PC-3 (cell line): ENCODE data around the gene CSF2. TPM values are rescaled to one million over a fixed set of nuclear protein-coding genes. Genes with fewer than 3 reads are reported as not detected.

Experiments
- ATAC-seq: fragments of 200-7000 bp; cut with Tn5 transposase; 2 replicates; pipeline ENCODE4 v1.9.1; 2020; ENCODE audit warnings: mild to moderate bottlenecking, moderate library complexity
- BruUV-seq: library from RNA; stranded (reverse); fragments of 400-500 nt; replicated peaks from 2 replicates; lab custom pipeline; 2021; lab: Mats Ljungman, UMichigan
- CTCF ChIA-PET: fragments of 300-600 bp; sonication (Branson Sonifier 250); formaldehyde crosslinking; loops from one replicate; lab custom pipeline; 2022; ENCODE audit warnings: antibody characterized with exemption; lab: Charles Lee
- POLR2A ChIA-PET: fragments of 300-600 bp; sonication (Branson Sonifier 250); formaldehyde crosslinking; loops from one replicate; lab custom pipeline; 2022; ENCODE audit warnings: antibody characterized with exemption; ENCODE audit not compliant: unreplicated experiment; lab: Charles Lee
- DNase-seq: peaks from one replicate; pipeline ENCODE4 v3.0.0-alpha.2; 2015
- H2AFZ ChIP-seq: fragments of 300-600 bp; sonication (generic); 2 replicates; pipeline ENCODE4 v1.6.0; 2016; ENCODE audit warnings: antibody characterized with exemption, low read length
- H3F3A ChIP-seq: fragments of 300-600 bp; sonication (generic); one replicate; pipeline ENCODE4 v1.6.0; 2017; ENCODE audit warnings: antibody characterized with exemption, low read length, control low read depth, mild to moderate bottlenecking; ENCODE audit not compliant: unreplicated experiment
- H3K27ac ChIP-seq: fragments of 300-600 bp; sonication (generic); 2 replicates; pipeline ENCODE4 v1.5.1; 2016; ENCODE audit warnings: mild to moderate bottlenecking, low read length
- H3K27me3 ChIP-seq: fragments of 300-600 bp; sonication (generic); 2 replicates; pipeline ENCODE4 v1.6.1; 2016; ENCODE audit warnings: low read length, mixed read lengths
- H3K36me3 ChIP-seq: fragments of 300-600 bp; sonication (generic); 2 replicates; pipeline ENCODE4 v1.6.1; 2016; ENCODE audit warnings: low read depth, mixed run types, low read length, mixed read lengths
- H3K4me1 ChIP-seq: fragments of 300-600 bp; sonication (generic); 2 replicates; pipeline ENCODE4 v1.5.1; 2016; ENCODE audit warnings: low read length; ENCODE audit not compliant: insufficient read depth
- H3K4me2 ChIP-seq: fragments of 300-600 bp; sonication (generic); 2 replicates; pipeline ENCODE4 v1.6.0; 2016; ENCODE audit warnings: low read length
- H3K4me3 ChIP-seq: fragments of 300-600 bp; sonication (generic); 2 replicates; pipeline ENCODE4 v1.5.1; 2016; ENCODE audit warnings: mild to moderate bottlenecking, low read length, mixed read lengths
- H3K79me2 ChIP-seq: fragments of 300-600 bp; sonication (generic); 2 replicates; pipeline ENCODE4 v1.6.1; 2017; ENCODE audit warnings: low read length, mixed read lengths
- H3K9ac ChIP-seq: fragments of 300-600 bp; sonication (generic); 2 replicates; pipeline ENCODE4 v1.6.0; 2016; ENCODE audit warnings: mild to moderate bottlenecking, low read length
- H3K9me2 ChIP-seq: fragments of 300-600 bp; sonication (generic); replicated peaks from 2 replicates; pipeline ENCODE4 v1.6.1; 2016; ENCODE audit warnings: mixed run types, low read length, mixed read lengths
- H3K9me3 ChIP-seq: fragments of 300-600 bp; sonication (generic); 2 replicates; pipeline ENCODE4 v1.6.1; 2016; ENCODE audit warnings: low read length, mixed read lengths
- H4K20me1 ChIP-seq: fragments of 300-600 bp; sonication (generic); 2 replicates; pipeline ENCODE4 v1.6.1; 2016; ENCODE audit warnings: low read length, mixed read lengths
- EZH2 ChIP-seq: fragments of 300-600 bp; sonication (generic); IDR thresholded peaks from one replicate; pipeline ENCODE4 v1.6.1; 2017; ENCODE audit warnings: antibody characterized with exemption, mild to moderate bottlenecking, low read length; ENCODE audit not compliant: unreplicated experiment
- EZH2phosphoT487 ChIP-seq: fragments of 300-600 bp; sonication (generic); IDR thresholded peaks from 2 replicates; pipeline ENCODE4 v1.6.1; 2018; ENCODE audit warnings: mild to moderate bottlenecking, antibody characterized with exemption, low read length, borderline replicate concordance
- intact Hi-C: fragments of 100-400 bp; cut with micrococcal nuclease; formaldehyde crosslinking; loops from 2 replicates; pipeline ENCODE4 v1.9.0; 2023
- total RNA-seq: library from RNA; depleted of rRNA; stranded (reverse); fragments of >200 nt; gene quantifications from 2 replicates; pipeline ENCODE4 v1.2.3, GENCODE V29; 2014
- TF ChIP-seq, protein P1 (sequence below): fragments of 300-600 bp; sonication (generic); conservative IDR thresholded peaks from 2 replicates; pipeline ENCODE4 v1.5.1; 2017; ENCODE audit warnings: antibody characterized with exemption, low read depth, mild to moderate bottlenecking, low read length

The CSF2 gene
- total RNA-seq, 1 experiment from 2014 or later, result 93.6 TPM

DNA sequence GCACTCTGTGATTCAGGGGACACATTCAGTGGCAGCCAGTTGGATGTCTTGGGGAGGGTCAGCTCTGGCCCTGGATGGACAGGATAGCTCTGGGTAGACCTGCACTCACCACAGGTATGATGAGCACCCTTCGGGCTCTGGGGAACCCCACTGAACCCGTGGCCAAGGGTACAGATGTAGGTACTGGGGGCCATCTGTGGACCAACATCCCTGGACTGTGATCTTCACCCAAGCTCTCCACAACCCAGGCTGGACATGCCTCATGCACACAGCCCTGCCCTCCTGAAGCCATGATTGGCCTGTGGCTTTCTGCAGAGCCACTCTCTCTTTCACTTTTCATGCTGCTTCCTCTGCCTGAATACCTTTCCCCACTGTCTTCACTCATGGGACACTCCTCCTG, 46.6 kb upstream of the CSF2 start:
- no peaks in the 10 kb centered on the region for H3K9me3 ChIP-seq
- CTCF ChIA-PET, result no interaction called here

DNA sequence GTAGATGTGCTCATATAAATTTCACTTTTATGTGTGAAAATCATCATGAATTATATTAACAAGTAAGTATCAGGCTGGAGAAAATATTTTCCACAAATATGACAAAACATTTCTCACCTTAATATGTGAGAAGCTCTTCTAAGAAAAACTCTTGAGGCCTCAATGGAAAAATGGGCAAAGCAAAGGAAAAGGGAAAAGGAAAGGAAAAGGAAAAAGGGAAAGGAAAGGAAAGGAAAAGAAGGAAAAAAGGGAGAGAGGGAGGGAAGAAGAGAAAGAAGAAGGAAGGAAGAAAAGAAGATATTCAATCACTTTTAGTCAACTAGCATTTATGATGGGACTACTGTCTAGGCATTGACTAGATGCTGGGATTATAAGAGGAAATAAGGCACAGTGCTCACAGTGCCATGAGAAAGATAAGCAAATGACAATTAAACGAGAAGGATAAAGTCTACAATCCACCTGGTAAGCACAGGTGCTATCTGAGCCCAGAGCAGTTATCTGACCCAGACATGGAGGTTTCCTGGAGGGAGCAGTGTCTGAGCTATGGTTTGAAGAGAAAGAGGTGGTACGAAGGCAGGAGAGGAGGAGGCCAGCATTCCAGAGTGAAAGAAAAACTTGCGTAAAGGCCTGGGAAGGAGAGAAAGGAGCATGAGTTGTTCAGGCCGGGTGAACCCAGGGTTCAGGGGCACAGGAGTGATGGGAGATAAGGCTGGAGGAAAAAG, 43.8 kb upstream of the CSF2 start:
- CTCF ChIA-PET, result no interaction called here
- ATAC-seq, result no peak
- POLR2A ChIA-PET, result no interaction called here

More for the DNA sequence above, 46.6 kb upstream of the CSF2 start:
- no peaks in the 10 kb centered on the region for H3F3A ChIP-seq
- H4K20me1 ChIP-seq, result no peaks in the 10 kb centered on the region
- H3K4me1 ChIP-seq, result peaks cover 9% of the 10 kb centered on the region; the same call in 1 of the 2 replicates
- BruUV-seq, result no TSS peak
- no peaks in the 10 kb centered on the region for H3K27me3 ChIP-seq
- H3K79me2 ChIP-seq, result no peaks in the 10 kb centered on the region
- no peak overlapping the region for H3K27ac ChIP-seq
- no peak overlapping the region for H2AFZ ChIP-seq
- no peak for ATAC-seq
- POLR2A ChIA-PET, result no interaction called here
- intact Hi-C loops, result no loop called here
- H3K9ac ChIP-seq, result no peak overlapping the region
- H3K9me2 ChIP-seq, result no peaks in the 10 kb centered on the region
- H3K36me3 ChIP-seq, result no peaks in the 10 kb centered on the region
- DNase-seq, result no peak
- H3K4me3 ChIP-seq, result no peak overlapping the region
- no peak overlapping the region for H3K4me2 ChIP-seq
- TF ChIP-seq, protein P1, sequence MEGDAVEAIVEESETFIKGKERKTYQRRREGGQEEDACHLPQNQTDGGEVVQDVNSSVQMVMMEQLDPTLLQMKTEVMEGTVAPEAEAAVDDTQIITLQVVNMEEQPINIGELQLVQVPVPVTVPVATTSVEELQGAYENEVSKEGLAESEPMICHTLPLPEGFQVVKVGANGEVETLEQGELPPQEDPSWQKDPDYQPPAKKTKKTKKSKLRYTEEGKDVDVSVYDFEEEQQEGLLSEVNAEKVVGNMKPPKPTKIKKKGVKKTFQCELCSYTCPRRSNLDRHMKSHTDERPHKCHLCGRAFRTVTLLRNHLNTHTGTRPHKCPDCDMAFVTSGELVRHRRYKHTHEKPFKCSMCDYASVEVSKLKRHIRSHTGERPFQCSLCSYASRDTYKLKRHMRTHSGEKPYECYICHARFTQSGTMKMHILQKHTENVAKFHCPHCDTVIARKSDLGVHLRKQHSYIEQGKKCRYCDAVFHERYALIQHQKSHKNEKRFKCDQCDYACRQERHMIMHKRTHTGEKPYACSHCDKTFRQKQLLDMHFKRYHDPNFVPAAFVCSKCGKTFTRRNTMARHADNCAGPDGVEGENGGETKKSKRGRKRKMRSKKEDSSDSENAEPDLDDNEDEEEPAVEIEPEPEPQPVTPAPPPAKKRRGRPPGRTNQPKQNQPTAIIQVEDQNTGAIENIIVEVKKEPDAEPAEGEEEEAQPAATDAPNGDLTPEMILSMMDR, result no peak

DNA sequence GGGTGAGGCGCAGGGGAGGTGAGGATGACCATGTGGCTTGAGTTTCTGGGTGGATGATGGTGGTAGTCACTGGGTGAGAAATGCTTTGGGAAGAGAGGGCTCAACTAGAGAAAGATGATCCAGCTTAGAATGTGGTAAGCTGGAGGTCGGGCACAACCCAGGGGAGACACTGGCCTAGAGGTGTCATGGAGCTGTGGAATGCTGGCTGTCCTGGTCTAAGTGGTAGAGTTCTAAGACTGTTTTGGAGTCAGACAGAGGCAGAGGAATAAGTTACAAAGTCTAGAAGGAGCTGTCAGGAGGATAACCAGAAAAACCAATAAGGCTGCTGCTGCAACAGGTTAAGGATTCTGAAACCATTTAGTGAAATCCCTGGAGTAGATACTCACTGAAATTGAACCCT, 43.0 kb upstream of the CSF2 start:
- CTCF ChIA-PET, result no interaction called here
- Histone ChIP-seq H3K9me3 (no peaks in the 10 kb centered on the region), H3K27me3 (no peaks in the 10 kb centered on the region), H3K27ac (no peak overlapping the region), H3K4me1 (no peaks in the 10 kb centered on the region), H2AFZ (no peak overlapping the region), H3K36me3 (no peaks in the 10 kb centered on the region), H3K4me3 (no peak overlapping the region), H3K79me2 (no peaks in the 10 kb centered on the region), H3K9me2 (no peaks in the 10 kb centered on the region), H3F3A (no peaks in the 10 kb centered on the region), H3K4me2 (no peak overlapping the region), H3K9ac (no peak overlapping the region), H4K20me1 (no peaks in the 10 kb centered on the region)
- TF ChIP-seq, protein P1, result no peak
- TF ChIP-seq EZH2 (no peak), EZH2phosphoT487 (no peak)
- POLR2A ChIA-PET, result no interaction called here
- DNase-seq, result no peak
- intact Hi-C loops, result no loop called here
- BruUV-seq, result no TSS peak
- ATAC-seq, result no peak

More for the DNA sequence above, 43.8 kb upstream of the CSF2 start:
- Histone ChIP-seq H3K27ac (no peak overlapping the region), H3K4me3 (no peak overlapping the region), H3F3A (no peaks in the 10 kb centered on the region), H3K4me2 (no peak overlapping the region), H4K20me1 (no peaks in the 10 kb centered on the region), H3K9ac (no peak overlapping the region), H3K9me3 (no peaks in the 10 kb centered on the region), H3K79me2 (no peaks in the 10 kb centered on the region), H3K4me1 (no peaks in the 10 kb centered on the region), H3K36me3 (no peaks in the 10 kb centered on the region), H3K27me3 (no peaks in the 10 kb centered on the region), H2AFZ (no peak overlapping the region), H3K9me2 (no peaks in the 10 kb centered on the region)
- intact Hi-C loops, result no loop called here
- no peak for DNase-seq
- TF ChIP-seq, protein P1, result no peak
- TF ChIP-seq EZH2 (no peak), EZH2phosphoT487 (no peak)
- no TSS peak for BruUV-seq
